ENCODE measurements around the gene MPLKIP.
"Not testable (repeated sequence)": the region's sequence is repeated elsewhere in the genome, so short reads cannot be mapped to it uniquely, and the experiment has no call there.

The MPLKIP gene

GRCh38 chr7:40147371-40148246 lies 13.2 kb upstream of the MPLKIP start:
- no peaks in the 10 kb centered on the region for H3K36me3 Mint-ChIP-seq (ENCODE audit: low read depth)
- no peak overlapping the region for H3K27ac Mint-ChIP-seq
- H3K9me3 Mint-ChIP-seq = no peaks in the 10 kb centered on the region
- peaks cover 3% of the 10 kb centered on the region for H3K4me1 Mint-ChIP-seq (ENCODE audit: low read depth)
- peaks cover 9% of the 10 kb centered on the region for H3K27me3 Mint-ChIP-seq (ENCODE audit: low read depth)
- no peak for DNase-seq (ENCODE audit: low spot score)
- H3K4me3 Mint-ChIP-seq = no peak overlapping the region

DNA sequence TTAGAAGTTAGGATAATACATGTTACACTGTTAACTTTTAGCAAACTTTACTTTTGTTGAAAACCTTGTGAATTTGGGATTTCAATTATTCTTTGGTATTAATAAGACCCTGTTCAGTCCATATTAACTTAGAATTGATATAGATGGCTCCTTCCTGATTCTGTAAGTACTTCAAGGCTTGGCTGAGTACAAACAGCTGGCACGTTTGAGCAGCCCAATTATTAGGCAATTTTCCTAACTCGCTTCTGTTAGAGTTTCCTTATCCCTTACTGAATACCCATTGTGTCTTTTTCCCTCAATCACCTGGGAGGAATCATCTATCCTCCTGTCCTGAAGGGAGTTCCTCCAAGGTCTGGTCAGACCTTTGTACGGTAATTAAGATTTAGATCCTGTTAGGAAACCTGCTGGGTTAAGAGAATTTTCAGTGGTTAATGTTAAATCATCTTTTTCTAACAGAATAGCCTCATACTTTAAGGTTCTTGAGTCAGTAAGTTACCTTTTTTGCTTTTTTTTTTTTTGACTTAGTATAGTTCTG lies 11.2 kb upstream of the MPLKIP start:
- not testable (repeated sequence) for DNase-seq (ENCODE audit: low spot score)

GRCh38 chr7:40141916-40142315 lies 7.5 kb upstream of the MPLKIP start:
- H3K4me3 Mint-ChIP-seq; H3K36me3 Mint-ChIP-seq (ENCODE audit: low read depth); H3K4me1 Mint-ChIP-seq (ENCODE audit: low read depth); H3K27ac Mint-ChIP-seq; DNase-seq (ENCODE audit: low spot score); H3K9me3 Mint-ChIP-seq: not testable (repeated sequence)
- H3K27me3 Mint-ChIP-seq (ENCODE audit: low read depth) = peaks cover 11% of the 10 kb centered on the region

More for the DNA sequence above, 11.2 kb upstream of the MPLKIP start:
- H3K4me1 Mint-ChIP-seq (ENCODE audit: low read depth); H3K4me3 Mint-ChIP-seq; H3K27me3 Mint-ChIP-seq (ENCODE audit: low read depth); H3K9me3 Mint-ChIP-seq; H3K36me3 Mint-ChIP-seq (ENCODE audit: low read depth); H3K27ac Mint-ChIP-seq: not testable (repeated sequence)

DNA sequence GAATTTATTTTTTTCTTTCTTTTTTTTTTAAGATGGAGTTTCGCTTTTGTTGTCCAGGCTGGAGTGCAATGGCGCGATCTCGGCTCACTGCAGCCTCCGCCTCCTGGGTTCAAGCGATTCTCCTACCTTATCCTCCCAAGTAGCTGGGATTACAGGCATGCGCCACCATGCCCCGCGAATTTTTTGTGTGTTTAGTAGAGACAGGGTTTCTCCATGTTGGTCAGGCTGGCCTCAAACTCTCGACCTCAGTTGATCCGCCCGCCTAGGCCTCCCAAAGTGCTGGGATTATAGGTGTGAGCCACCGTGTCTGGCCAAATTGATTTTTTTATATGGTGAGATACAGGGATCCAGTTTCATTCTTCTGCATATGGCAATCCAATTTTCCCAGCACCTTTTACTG lies 5.5 kb upstream of the MPLKIP start:
- not testable (repeated sequence) for H3K4me1 Mint-ChIP-seq (ENCODE audit: low read depth); H3K36me3 Mint-ChIP-seq (ENCODE audit: low read depth); DNase-seq (ENCODE audit: low spot score); H3K27ac Mint-ChIP-seq; H3K4me3 Mint-ChIP-seq; H3K9me3 Mint-ChIP-seq
- H3K27me3 Mint-ChIP-seq (ENCODE audit: low read depth) = peaks cover 10% of the 10 kb centered on the region

- H3K9me3 Mint-ChIP-seq = no peaks in the 10 kb centered on the region
- H3K27me3 Mint-ChIP-seq (ENCODE audit: low read depth) = peaks cover 6% of the 10 kb centered on the region
- H3K4me1 Mint-ChIP-seq (ENCODE audit: low read depth) = no peaks in the 10 kb centered on the region
- no peaks in the 10 kb centered on the region for H3K36me3 Mint-ChIP-seq (ENCODE audit: low read depth)
- H3K4me3 Mint-ChIP-seq = no peak overlapping the region
- no peak overlapping the region for H3K27ac Mint-ChIP-seq
- no peak for DNase-seq (ENCODE audit: low spot score)
These were observed 4.6 kb upstream of the MPLKIP start for GRCh38 chr7:40138973-40139372.

GRCh38 chr7:40137563-40137962 lies 3.1 kb upstream of the MPLKIP start:
- Mint-ChIP-seq H3K27ac (no peak overlapping the region), H3K4me1 (ENCODE audit: low read depth) (peaks cover 8% of the 10 kb centered on the region), H3K36me3 (ENCODE audit: low read depth) (no peaks in the 10 kb centered on the region), H3K4me3 (no peak overlapping the region), H3K9me3 (no peaks in the 10 kb centered on the region), H3K27me3 (ENCODE audit: low read depth) (peaks cover 6% of the 10 kb centered on the region)
- DNase-seq (ENCODE audit: low spot score) = no peak

DNA sequence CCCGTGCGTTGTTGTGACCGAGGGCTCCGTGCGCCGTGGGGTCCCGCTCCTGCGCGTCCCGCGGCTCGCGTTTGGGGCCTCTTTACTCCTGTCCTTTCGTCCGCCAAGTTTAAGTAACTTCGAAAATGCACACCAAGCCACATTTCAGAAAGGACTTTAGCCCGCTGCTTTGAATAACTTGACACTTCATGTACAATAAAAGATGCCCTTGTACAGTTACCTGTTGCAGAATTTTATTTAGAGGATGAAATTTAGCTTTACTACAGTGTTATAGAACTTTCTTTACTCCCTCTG lies 842 bp upstream of the MPLKIP start:
- DNase-seq (ENCODE audit: low spot score) = no peak
- Mint-ChIP-seq H3K27me3 (ENCODE audit: low read depth) (peaks cover 6% of the 10 kb centered on the region), H3K27ac (no peak overlapping the region), H3K36me3 (ENCODE audit: low read depth) (peaks cover 4% of the 10 kb centered on the region), H3K4me1 (ENCODE audit: low read depth) (peaks cover 14% of the 10 kb centered on the region), H3K9me3 (no peaks in the 10 kb centered on the region), H3K4me3 (peak overlapping the region; percentile 73)

GRCh38 chr7:40133561-40134427 lies 628 bp downstream of the MPLKIP start:
- Mint-ChIP-seq H3K4me3 (peak overlapping the region; percentile 93), H3K27ac (peak overlapping the region; percentile 85), H3K36me3 (ENCODE audit: low read depth) (peaks cover 6% of the 10 kb centered on the region), H3K27me3 (ENCODE audit: low read depth) (peaks cover 4% of the 10 kb centered on the region), H3K9me3 (no peaks in the 10 kb centered on the region), H3K4me1 (ENCODE audit: low read depth) (peaks cover 17% of the 10 kb centered on the region)
- no peak for DNase-seq (ENCODE audit: low spot score)

GRCh38 chr7:40122940-40123254 lies 11.5 kb downstream of the MPLKIP start:
- Mint-ChIP-seq H3K4me1 (ENCODE audit: low read depth) (no peaks in the 10 kb centered on the region), H3K27ac (no peak overlapping the region), H3K9me3 (no peaks in the 10 kb centered on the region), H3K27me3 (ENCODE audit: low read depth) (no peaks in the 10 kb centered on the region), H3K36me3 (ENCODE audit: low read depth) (peaks cover 2% of the 10 kb centered on the region), H3K4me3 (no peak overlapping the region)
- no peak for DNase-seq (ENCODE audit: low spot score)

- H3K4me3 Mint-ChIP-seq; DNase-seq (ENCODE audit: low spot score); H3K27ac Mint-ChIP-seq; H3K4me1 Mint-ChIP-seq (ENCODE audit: low read depth); H3K36me3 Mint-ChIP-seq (ENCODE audit: low read depth); H3K9me3 Mint-ChIP-seq; H3K27me3 Mint-ChIP-seq (ENCODE audit: low read depth): not testable (repeated sequence)
These were observed 12.1 kb downstream of the MPLKIP start for GRCh38 chr7:40122100-40122939.

- no peaks in the 10 kb centered on the region for H3K9me3 Mint-ChIP-seq
- DNase-seq (ENCODE audit: low spot score) = no peak
- H3K4me3 Mint-ChIP-seq = no peak overlapping the region
- H3K27me3 Mint-ChIP-seq (ENCODE audit: low read depth) = no peaks in the 10 kb centered on the region
- H3K36me3 Mint-ChIP-seq (ENCODE audit: low read depth) = no peaks in the 10 kb centered on the region
- no peaks in the 10 kb centered on the region for H3K4me1 Mint-ChIP-seq (ENCODE audit: low read depth)
- H3K27ac Mint-ChIP-seq = no peak overlapping the region
These were observed 14.4 kb downstream of the MPLKIP start for GRCh38 chr7:40120020-40120419.

GRCh38 chr7:40118201-40118600 lies 16.2 kb downstream of the MPLKIP start:
- not testable (repeated sequence) for DNase-seq (ENCODE audit: low spot score); H3K9me3 Mint-ChIP-seq; H3K27me3 Mint-ChIP-seq (ENCODE audit: low read depth); H3K4me1 Mint-ChIP-seq (ENCODE audit: low read depth); H3K4me3 Mint-ChIP-seq; H3K27ac Mint-ChIP-seq; H3K36me3 Mint-ChIP-seq (ENCODE audit: low read depth)

DNA sequence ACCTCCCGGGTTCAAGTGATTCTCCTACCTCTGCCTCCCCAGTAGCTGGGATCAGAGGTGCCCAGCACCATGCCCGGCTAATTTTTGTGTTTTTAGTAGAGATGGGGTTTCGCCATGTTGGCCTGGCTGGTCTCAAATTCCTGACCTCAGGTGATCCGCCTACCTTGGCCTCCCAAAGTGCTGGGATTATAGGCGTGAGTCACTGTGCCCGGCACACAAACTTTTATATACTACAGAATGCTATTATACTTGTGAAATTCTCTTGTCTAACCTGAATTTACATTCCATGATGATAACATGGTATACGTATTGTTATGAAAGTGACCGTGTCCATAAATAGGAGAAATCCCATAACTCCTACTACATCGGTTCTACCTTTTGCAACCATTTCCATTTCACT lies 17.2 kb downstream of the MPLKIP start:
- H3K4me3 Mint-ChIP-seq; H3K27ac Mint-ChIP-seq; DNase-seq (ENCODE audit: low spot score); H3K36me3 Mint-ChIP-seq (ENCODE audit: low read depth); H3K9me3 Mint-ChIP-seq; H3K4me1 Mint-ChIP-seq (ENCODE audit: low read depth); H3K27me3 Mint-ChIP-seq (ENCODE audit: low read depth): not testable (repeated sequence)

- Mint-ChIP-seq H3K4me3 (no peak overlapping the region), H3K36me3 (ENCODE audit: low read depth) (no peaks in the 10 kb centered on the region), H3K4me1 (ENCODE audit: low read depth) (no peaks in the 10 kb centered on the region), H3K9me3 (no peaks in the 10 kb centered on the region), H3K27ac (no peak overlapping the region), H3K27me3 (ENCODE audit: low read depth) (no peaks in the 10 kb centered on the region)
- no peak for DNase-seq (ENCODE audit: low spot score)
These were observed 18.5 kb downstream of the MPLKIP start for GRCh38 chr7:40115936-40116335.

Data from T-helper 2 cell treated with Interferon-gamma antibody and Interleukin-4, amounts not matched to agents 5 μg/mL and 100 μg/mL, for 36 hours (primary cell).